Measurements from ENCODE around the gene ATP6V0B. TPM values are rescaled to one million over a fixed set of nuclear protein-coding genes. Genes with fewer than 3 reads are reported as not detected.

ATP6V0B gene
- total and polyA plus RNA-seq, 2 of the 8 experiments (the other 6 are each of a cell fraction or from before 2014, with no cell fraction given) = 105 to 308 TPM

DNA sequence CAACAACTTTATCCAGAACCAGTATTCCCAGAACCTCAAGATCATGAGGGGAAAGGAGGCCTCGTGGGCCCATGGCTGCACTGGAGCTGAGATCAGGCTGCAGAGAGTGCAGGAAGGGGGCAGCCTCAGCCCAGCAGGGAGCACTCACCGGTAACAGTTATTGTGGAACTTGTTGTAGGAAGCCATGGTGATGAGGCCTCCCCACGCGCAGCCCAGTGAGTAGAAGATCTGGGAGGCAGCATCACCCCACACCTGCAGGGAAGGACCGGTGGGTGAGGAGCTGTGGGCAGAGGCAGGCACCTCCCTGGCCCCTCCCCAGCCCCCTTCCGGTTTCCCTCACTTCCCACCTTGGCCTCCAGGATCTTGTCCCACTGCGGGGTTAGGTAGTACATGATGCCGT is 27.4 kb downstream of the ATP6V0B start:
- H3K79me1 ChIP-seq (ENCODE audit: low read depth, low read length) = no peaks in the 10 kb centered on the region
- no peak overlapping the region for H3K18ac ChIP-seq (ENCODE audit: extremely low read depth, low read length)
- no peak overlapping the region for H2AFZ ChIP-seq (ENCODE audit: low read length)
- H2BK15ac ChIP-seq (ENCODE audit: low read length) = no peak overlapping the region
- H2BK12ac ChIP-seq (ENCODE audit: low read depth, low read length) = 0 out of 2 replicates have a peak overlapping the region, but pooled peaks have one; percentile 27
- H2BK5ac ChIP-seq (ENCODE audit: low read depth, low read length) = no peak overlapping the region
- no peak overlapping the region for H3K9ac ChIP-seq (replicated peaks in 1 of 4; ENCODE audit: extremely low read depth in 1 of 4, low read depth in 3 of 4, low read length in 3 of 4)
- H3K4me3 ChIP-seq (ENCODE audit: extremely low read depth in 1 of 4, insufficient read depth in 2 of 4, low read depth in 3 of 4, low read length in 4 of 4) = no peak overlapping the region
- H3K4me1 ChIP-seq (replicated peaks in 1 of 4; ENCODE audit: control insufficient read depth in 3 of 4, insufficient read depth in 4 of 4, low read length in 3 of 4) = no peaks in the 10 kb centered on the region
- H3K23ac ChIP-seq (ENCODE audit: insufficient read length) = no peak overlapping the region
- no peak overlapping the region for H3K56ac ChIP-seq (replicated peaks; ENCODE audit: insufficient read length, low read depth, low read length)
- H3K14ac ChIP-seq (ENCODE audit: insufficient read length) = no peak overlapping the region
- no peak overlapping the region for H2BK120ac ChIP-seq (replicated peaks; ENCODE audit: low read depth, low read length)
- H3K27me3 ChIP-seq (replicated peaks in 1 of 4; ENCODE audit: control insufficient read depth in 3 of 4, extremely low read depth in 1 of 4, insufficient read depth in 3 of 4, low read length in 3 of 4) = no peaks in the 10 kb centered on the region
- H4K5ac ChIP-seq (ENCODE audit: insufficient read length, low read depth, low read length) = no peak overlapping the region
- H3K36me3 ChIP-seq (ENCODE audit: control insufficient read depth in 2 of 4, insufficient read depth in 4 of 4, low read length in 3 of 4) = peaks cover 0 to 21% (median 11%) of the 10 kb centered on the region in 4 experiments; a peak in 6 of 8 replicates
- DNase-seq (ENCODE audit: low read depth in 1 of 2, low spot score in 2 of 2) (no peak), FAIRE-seq (no peak)
- 92% methylated on average over 8 of the region's 8 CpGs; no CpG with 5 or more reads in 1 of the 2 experiments for WGBS, 2 experiments (ENCODE audit: extremely low coverage in 1 of 2, insufficient coverage in 1 of 2, insufficient read length in 1 of 2, insufficient replicate concordance in 2 of 2, low coverage in 1 of 2, low lambda C conversion rate in 2 of 2, missing lambda C conversion rate in 1 of 2)
- no peak overlapping the region for H4K91ac ChIP-seq (replicated peaks; ENCODE audit: insufficient read length, low read length)
- 0 out of 2 replicates have a peak overlapping the region, but pooled peaks have one; percentile 58 for H4K8ac ChIP-seq (ENCODE audit: extremely low read depth, insufficient read depth, low read length)
- no peak for TF ChIP-seq HDAC6 (IDR thresholded peaks at IDR 0.05; ENCODE audit: low read depth, low read length)
- no peak for TF ChIP-seq POLR2A (IDR thresholded peaks at IDR 0.05; ENCODE audit: control extremely low read depth in 1 of 2, low read depth in 2 of 2, low read length in 2 of 2)
- TF ChIP-seq CBX5 (IDR thresholded peaks at IDR 0.05; ENCODE audit: low read depth, low read length) = no peak
- no peak for TF ChIP-seq TCF12 (IDR thresholded peaks at IDR 0.05; ENCODE audit: low read depth, low read length)
- no peak for TF ChIP-seq BRCA1 (IDR thresholded peaks at IDR 0.05; ENCODE audit: low read depth, low read length)
- TF ChIP-seq, protein P1, sequence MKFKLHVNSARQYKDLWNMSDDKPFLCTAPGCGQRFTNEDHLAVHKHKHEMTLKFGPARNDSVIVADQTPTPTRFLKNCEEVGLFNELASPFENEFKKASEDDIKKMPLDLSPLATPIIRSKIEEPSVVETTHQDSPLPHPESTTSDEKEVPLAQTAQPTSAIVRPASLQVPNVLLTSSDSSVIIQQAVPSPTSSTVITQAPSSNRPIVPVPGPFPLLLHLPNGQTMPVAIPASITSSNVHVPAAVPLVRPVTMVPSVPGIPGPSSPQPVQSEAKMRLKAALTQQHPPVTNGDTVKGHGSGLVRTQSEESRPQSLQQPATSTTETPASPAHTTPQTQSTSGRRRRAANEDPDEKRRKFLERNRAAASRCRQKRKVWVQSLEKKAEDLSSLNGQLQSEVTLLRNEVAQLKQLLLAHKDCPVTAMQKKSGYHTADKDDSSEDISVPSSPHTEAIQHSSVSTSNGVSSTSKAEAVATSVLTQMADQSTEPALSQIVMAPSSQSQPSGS (IDR thresholded peaks at IDR 0.05; ENCODE audit: low read length) = no peak
- no peak for TF ChIP-seq SUZ12 (IDR thresholded peaks at IDR 0.05; ENCODE audit: low read length)
- H3K23me2 ChIP-seq (ENCODE audit: low read depth, low read length) = no peaks in the 10 kb centered on the region
- no peaks in the 10 kb centered on the region for H3K79me2 ChIP-seq (ENCODE audit: control insufficient read depth in 1 of 2, insufficient read depth in 2 of 2, low read length in 2 of 2)
- H3K27ac ChIP-seq (ENCODE audit: low read depth, low read length) = no peak overlapping the region
- no peak overlapping the region for H2BK20ac ChIP-seq (ENCODE audit: low read length)
- POLR2A ChIA-PET (ENCODE audit: partially characterized antibody) = interaction anchor here (0.5 to 27.1 kb wide), 3 partner anchors 10 to 413 kb away, joined by 3 to 544 read pairs (median 9); partner anchors contain the start of gene SLC6A9
- no peak overlapping the region for H2AK5ac ChIP-seq (ENCODE audit: low read depth, low read length)
- CTCF ChIA-PET (ENCODE audit: partially characterized antibody) = interaction anchor here (1.1 to 21.8 kb wide), 7 partner anchors 10 to 69 kb away, joined by 3 to 478 read pairs (median 11); no protein-coding TSS in a partner anchor
- H3K4ac ChIP-seq (replicated peaks; ENCODE audit: insufficient read length, low read depth, low read length) = no peak overlapping the region
- H3K4me2 ChIP-seq (ENCODE audit: insufficient read depth in 1 of 2, low read depth in 2 of 2, low read length in 2 of 2) = no peak overlapping the region
- peaks cover 1 to 2% of the 10 kb centered on the region in 2 experiments for H4K20me1 ChIP-seq (replicated peaks in 1 of 2; ENCODE audit: control insufficient read depth in 1 of 2, insufficient read depth in 2 of 2, low read length in 2 of 2)
- no peaks in the 10 kb centered on the region for H3K9me3 ChIP-seq (ENCODE audit: insufficient read depth in 2 of 2, low read depth in 1 of 2, low read length in 1 of 2)
